EH (cell line): Measurements from ENCODE around the gene FAM149A.

Source experiments
- DNase-seq: peaks from one replicate; pipeline ENCODE4 v3.0.0-alpha.2; 2015; ENCODE audit warnings: low read depth

Gene FAM149A

DNA sequence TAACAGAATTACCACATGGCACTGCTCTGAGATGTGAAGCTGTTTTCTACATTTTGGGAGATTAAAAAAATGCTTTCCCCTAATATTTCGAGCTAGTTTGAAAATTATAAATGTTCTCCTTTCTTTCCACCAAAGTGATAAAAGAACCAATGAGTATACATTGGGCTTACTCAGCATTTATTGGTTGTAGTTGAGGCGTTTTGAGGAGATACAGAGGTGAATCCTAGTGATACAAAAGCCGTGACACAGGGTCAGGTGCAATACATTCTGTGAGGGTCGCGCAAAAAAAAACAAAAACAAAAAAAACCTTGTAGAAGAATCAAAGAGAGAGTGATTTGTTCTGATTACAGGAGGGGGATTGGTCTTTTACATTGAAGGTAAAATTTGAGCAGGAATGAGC is 54.5 kb downstream of the FAM149A start:
- no peak for DNase-seq

DNA sequence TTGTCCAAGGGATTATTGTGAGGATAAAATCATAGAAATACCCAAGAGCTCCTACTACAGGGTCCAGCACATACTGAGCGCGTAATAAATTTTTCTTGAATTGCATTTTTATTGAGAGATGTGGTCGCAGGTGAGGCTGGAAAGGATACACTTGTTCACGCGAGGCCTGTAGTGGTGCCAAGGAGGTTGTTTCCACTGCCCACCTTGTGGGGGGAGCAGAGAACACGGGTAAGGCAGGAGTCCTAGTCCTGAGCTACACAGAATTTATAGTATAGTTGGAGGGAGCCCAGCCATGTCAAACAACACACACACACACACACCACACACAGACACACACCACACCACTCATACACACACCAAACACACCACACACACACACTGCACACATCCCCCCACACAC is 55.1 kb downstream of the FAM149A start:
- no peak for DNase-seq

DNA sequence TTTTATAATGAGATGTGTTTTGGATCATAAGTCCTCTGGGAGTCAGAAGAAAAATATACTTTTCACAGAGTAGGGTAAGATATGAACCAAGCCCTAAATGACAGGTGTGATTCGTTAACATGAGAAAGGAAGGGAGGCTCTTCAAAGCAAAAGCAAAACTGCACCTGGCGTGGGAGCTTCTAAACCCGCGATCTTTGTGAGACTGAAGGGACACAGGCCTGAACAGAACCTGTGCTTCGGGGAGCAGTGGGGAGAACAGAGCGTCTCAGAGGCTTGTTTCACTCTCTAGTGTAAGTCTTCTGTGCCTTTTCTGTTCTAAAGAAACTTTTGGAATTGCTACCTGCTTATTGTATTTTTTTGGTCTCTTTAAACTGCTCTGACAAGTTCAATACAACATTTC is 56.6 kb downstream of the FAM149A start:
- DNase-seq: no peak

DNA sequence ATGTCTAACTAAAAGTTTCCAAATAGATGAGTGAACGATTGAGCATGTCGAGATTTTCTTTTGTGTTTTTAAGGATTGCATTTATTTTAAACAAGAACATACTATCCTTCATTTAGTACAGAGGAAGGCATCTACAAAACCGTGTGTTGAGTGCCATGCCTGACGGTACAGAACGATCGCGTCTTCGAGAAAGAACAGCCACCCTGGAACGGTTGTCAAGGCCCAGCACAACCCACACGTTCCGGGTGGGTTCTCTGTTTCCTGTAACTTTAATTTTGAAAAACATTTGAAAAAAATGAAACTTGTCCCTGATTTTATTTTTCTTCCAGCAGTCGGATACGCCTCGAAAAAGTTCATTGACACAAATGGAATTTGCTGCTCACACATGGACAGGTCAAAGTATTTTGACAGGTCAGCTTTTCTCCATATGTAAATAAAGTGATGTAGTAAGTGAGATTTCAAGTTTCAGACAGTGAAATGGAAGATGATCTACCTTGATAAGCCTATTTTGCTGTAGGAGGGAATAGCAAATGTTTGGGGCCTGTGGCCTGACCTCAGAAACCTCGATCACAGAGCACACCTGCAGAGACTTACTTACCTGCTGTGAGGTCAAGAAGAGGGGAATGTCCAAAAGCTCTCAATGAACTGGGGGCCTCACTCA is 62.5 kb downstream of the FAM149A start:
- DNase-seq: no peak

DNA sequence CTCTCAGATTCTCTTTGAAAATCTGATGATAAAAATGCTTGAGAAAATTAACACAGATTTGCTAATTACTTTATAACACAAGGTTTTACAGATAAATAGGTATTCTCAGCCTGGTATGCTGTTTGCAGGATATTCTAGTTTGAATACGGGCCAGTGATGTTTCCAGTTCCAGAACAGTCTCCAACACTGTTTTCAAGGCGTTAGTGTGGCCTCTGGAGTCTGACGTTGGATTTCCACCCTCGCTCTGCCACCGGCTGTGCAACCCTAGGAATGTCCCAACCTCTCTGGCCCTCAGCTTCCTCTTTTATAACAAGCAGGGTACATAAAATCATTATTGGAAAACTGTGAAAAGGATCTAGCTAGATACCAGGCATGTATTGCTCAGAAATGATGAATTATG is 63.1 kb downstream of the FAM149A start:
- DNase-seq: no peak

DNA sequence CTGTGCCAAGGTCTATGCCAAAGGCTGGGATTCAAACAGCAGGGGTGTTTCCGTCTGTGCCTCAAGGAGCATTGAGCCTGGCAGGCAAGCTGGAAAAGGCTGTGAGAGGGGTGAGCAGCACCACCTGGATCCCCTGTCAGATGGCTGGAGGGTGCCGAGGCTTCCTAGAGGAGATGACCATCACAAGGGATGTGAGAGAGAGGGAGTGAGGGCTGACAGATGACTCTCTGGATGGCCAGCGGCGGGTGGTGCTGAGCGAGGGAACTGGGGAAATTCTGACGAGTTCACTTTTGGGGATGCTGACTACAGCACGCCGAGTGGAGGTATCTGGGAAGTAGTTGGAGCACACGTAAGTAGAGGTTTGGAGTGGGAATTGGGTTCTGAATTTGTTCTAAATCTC is 64.2 kb downstream of the FAM149A start:
- DNase-seq: no peak

DNA sequence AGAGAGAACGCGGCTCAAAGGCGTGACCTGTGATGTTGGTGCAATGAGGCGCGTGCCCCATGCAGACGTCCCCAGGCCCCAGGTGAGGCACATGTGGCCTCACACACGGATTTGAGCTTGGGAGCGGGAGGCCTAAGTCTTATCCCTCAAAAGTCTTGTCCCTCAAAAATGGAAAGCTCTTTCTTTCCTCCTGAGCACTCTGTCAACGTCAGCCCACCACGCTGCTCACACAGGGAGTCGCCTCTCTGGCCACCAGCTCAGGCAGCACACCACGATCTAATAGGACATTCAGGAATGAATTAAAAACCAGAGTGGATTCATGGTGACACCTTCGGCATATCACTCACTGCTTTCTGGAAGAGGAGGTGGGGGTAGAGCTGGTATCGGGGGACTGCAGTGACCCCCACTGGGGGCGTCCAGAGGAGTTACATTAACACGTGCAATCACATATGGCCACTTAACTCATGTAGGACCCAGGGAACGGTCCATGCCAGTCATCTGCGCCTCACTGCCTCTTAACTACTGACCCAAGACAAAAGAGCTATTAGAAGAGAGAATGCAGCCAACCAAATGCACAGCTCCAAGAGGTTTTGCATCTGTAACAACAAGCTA is 64.9 kb downstream of the FAM149A start:
- no peak for DNase-seq

DNA sequence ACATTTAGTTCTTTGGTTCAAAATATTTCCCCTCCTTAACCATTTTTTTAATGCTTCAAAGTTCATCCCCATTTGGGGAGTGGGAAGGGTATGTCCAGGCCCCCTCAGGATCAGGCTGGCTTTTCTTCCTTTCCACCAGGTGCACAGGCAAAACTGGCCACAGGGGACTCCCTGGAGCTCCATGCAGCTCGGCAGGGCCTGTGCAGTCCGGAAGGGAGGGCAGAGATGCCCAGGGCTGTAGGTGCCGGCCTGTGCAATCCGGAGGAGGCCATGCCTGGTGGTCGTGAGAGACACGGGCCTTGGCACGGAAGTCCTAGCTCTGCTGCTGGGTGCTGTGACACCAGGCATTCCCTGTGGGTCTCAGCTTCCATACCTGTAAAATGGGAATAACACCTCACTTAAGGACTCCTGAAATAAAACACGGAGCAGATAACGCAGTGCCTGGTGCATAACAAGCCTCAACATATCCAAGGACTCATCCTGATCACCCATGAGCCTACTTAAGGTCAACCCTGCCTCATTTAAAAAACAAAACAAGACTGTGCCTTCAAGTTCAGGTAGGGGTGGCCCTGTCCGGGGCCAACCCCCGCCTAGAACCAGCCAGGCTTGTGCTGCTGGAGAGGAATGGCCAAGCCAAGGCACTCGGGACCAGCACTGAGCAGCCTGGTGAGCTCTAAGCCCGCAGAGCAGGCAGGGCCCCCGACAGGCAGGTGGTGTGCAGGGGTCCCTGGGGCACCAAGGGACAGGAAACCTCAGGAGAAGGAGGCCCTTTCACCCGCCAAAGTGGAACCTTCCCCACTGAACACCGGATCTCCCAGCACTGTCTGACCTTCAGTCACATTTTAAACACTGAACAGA is 65.7 kb downstream of the FAM149A start:
- no peak for DNase-seq

DNA sequence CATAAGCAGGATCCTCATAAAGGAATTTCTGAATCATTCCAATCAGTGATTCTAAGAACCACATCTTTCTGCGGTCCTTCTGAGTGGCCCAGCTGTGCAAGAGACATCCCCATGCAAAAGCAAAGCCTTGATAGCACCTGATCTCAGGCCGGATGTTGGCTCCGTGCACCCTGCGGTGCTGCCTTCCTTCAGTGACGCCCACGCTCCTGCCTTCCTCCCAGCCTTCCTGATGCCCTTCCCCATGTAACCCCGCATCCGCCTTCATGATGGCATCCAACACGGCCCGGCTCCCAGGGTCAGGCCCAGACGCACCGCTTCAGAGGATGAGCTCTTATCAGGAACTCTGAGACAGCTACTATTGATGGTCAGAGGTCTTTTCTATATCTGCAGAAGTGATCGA is 66.5 kb downstream of the FAM149A start:
- no peak for DNase-seq

DNA sequence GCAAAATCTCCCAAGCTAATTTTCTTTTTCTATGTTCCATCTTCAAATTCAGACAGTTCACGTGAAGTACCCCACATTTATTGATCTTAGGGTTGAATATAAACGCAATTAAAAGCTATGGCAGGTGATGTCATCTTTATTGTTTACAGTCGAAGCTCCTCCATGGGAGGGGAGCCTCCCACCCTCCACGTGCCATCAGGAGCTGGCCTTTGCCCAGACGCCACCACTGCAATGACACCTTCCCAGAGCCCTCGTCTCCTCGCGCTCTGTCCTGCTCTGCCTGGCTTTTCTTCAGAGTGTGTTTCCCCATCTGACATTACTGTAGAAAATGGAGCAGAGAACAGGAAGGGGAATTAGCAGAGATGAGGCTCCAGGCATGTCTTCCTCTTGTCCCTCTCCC is 68.0 kb downstream of the FAM149A start:
- no peak for DNase-seq

DNA sequence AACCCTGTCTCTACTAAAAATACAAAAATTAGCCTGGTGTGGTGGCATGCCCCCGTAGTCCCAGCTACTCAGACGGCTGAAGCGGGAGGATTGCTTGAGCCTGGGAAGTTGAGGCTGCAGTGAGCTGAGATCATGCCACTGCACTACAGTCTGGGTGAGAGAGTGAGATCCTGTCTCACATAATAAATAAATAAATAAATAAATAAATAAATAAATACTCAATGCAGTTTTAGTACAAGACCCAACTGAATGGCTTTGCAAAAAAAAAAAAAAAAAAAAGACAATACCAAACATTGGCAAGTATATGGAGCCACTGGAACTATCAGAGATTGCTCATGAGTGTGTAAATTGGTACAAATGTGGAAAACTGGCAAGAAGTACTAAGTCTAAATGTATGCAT is 83.6 kb downstream of the FAM149A start:
- DNase-seq: no peak

DNA sequence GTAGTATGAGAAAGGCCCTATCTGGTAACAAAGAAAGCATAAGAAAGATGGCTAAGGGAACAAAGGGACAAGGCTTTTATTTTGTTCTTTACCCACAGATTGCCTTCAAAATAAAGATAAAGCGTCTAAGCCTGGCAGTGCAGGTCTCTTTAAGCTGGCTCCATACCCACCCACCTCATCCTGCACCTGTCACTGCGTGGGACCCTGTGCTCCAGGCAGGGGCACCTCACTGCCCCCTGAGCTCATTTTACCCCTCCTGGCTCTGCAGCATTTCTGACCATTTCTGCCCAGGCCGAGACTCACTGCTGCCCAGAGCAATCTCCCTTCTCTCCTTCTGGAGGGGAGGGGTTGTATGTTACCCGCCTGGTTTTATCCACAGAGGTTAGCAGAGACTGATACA is 85.2 kb downstream of the FAM149A start:
- DNase-seq: no peak

DNA sequence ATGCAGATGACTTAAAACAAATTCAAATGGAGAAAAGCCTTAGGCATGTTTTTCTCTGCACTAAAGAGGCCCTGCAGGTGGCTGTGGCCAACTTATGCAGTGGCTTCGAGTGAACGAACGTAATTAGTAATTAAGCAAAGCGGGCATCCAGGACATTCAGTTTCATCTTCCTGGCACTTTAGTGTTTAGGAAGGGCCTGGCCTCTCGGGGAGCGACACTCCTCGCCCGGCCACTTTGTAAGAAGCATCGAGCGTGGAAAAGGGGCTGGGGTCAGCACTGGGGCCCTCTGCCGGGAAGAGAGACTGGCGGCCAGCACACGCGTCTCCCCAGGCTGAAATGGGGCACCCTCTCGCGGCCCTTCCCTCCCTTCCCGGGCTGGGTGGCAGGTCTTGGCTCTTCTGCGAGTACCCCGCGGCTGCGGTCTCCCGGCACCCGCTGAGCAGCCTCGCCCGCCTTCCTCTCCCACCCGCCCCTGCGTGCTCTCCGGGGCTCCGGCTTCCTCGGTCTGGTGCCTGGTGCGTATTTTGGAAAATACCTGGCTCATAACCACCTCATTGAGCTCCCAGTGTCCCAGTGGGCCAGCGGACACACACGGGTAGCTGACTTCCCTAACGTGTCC is 86.2 kb downstream of the FAM149A start:
- no peak for DNase-seq

DNA sequence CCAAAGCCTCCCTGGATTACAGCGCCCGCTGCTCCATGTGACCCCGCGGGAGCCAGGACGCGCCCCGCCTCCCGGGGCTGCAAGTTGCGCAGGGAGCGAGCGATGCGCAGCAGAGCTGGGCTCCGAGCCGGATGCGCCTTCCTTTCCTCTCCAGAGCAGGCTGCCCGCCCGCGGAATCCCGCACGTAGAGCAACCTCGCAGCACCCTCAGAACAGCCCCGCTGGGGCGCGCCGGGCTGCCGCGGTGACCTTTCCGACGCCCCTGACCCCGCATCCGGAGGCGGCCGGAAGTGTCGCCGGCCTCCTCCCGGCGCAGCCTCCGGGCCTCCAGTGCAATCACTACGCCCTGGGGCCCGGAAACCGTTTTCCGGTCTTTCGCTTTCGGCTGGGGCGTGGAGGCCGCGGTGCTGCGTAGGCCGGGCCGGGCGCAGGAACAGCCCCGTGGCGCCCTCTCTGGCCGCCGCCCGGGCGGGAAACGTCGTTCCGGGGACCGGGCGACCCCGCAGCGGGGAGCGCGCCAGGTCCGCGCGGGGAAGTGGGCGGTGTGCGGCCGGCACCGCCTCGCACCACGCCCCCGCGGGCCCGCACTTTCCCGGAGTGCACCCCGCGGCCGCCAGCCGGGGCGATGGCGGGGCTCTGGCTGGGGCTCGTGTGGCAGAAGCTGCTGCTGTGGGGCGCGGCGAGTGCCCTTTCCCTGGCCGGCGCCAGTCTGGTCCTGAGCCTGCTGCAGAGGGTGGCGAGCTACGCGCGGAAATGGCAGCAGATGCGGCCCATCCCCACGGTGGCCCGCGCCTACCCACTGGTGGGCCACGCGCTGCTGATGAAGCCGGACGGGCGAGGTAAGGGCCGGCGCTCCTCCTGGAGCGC is 86.9 kb downstream of the FAM149A start, which contains the start of gene CYP4V2:
CYP4V2 (plus strand) TSS at position 368 of the 866 bp plus-strand sequence; CDS start at position 625, 257 bp downstream.
- peak; percentile 79 for DNase-seq

DNA sequence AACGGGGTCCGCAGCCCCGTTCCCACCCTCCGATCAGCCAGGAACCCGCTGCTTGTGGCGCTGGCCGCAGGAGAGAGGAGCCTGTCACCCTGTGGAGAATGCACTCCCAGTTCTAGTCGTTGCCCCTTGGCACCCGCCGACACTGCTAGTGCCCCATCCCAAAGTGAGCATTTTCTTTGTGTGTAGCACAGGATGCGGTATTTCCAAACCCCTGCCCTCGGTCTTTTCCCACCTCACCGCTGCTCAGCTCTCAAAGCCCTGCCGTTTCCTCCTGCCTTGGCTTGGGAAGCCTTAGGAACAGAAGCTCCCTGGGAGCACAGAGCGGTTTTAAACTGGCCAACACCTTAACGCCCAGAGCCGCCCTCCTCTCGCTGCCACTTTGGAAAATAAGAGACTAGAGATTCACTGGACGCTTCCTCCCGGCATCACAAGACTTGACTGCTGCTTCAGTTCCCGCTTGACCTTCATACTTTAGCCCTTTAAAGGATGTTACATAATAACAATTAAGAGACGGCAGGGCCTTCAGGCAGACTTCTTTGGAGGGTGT is 87.6 kb downstream of the FAM149A start:
- peak; percentile 57 for DNase-seq

DNA sequence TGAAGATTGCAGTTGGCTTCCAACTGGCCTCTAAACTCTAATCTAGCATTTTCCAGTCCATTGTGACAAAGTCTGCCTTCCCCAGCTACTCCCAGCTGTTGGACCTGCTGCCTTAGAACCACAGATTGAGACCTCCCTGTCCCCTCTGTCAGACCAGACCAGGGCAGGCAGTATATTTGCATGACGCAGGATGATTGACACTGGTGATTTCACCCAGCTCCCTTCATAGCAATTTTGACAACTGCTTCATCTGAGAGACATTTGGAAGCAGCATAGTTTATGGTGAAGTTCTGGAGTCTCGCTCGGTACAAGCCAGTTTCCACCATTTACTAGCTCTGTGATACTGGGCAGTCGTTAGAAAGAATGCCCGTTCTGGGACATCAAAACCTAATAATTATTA is 89.3 kb downstream of the FAM149A start:
- no peak for DNase-seq

DNA sequence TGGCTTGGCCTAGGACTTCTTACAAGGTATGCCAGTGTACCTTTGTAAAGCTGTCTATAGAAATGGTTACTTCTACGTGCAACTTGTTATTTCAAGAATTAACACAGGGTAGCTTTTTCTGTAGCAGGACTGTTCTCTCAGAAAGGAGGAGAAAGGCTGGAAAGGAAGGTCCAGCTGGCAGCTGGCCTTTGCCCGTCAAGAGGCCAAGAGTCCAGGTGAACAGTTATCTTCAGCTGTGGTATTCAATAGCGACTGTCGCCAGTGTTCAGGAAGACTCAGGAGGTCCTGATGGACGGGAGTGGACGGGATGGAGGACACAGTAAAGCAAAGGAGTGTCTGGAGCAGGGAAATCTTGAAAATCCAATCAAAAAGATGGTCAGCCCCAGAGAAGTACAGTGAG is 91.6 kb downstream of the FAM149A start:
- no peak for DNase-seq

DNA sequence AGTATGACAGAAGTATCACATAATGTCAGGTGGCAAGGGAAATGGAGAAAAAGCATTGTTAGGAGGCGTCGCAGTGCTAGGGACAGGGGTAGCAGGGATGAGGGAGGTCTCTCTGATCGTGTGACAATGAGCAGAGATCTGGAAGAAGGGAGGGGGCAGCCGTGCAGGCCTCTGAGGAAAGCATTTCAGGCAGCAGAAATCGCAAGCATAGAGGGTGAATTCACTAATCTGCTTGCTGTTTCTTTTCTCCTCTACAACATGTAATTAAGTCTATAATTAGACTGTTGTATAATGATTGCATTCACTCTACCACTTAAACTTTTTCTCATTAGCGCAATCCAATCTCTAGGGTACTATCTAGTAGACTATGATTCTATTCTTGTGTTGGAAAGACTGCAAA is 96.0 kb downstream of the FAM149A start:
- DNase-seq: no peak

DNA sequence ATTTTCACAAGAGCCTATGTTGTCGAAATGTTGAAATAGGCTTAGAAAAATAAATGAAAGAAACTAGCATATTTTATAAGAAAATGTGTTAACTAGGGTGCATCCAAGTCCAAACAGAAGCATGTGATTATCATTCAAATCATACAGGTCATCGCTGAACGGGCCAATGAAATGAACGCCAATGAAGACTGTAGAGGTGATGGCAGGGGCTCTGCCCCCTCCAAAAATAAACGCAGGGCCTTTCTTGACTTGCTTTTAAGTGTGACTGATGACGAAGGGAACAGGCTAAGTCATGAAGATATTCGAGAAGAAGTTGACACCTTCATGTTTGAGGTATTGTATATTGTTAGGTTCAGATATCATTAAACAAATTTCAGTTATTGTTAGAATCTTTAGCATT is 96.5 kb downstream of the FAM149A start:
- DNase-seq: no peak

DNA sequence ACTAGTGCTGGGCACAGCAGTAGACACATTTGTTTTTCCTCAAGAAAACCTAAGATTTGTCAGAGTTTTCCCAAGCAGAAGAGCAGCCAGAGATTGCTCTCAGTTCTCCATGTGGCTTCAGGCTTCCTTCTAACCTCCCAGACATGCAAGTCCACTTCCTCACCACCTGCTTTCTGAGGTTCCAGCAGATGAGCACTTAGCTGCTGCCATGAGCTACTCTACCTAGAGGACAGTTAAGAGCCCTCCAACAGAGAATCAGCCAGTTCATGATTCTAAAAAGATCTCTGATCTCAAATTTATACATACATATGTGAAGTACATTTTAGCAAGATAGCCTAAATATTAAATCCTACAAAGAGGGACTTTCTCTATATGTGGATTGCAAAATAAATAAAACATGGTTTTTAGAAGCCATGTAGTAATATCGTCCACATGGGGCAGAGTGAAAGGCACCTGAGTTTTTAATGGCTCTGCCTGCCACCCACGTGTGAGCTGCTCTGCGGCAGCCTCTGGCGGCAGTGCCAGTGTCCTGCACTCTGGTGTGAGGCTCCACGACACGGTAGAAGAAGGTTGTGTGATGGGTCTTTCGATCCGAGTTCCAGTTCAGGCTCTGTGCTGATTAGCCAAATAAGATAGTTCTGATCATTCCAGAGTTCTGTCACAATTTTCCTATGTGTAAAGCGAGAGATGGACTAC is 97.2 kb downstream of the FAM149A start:
- DNase-seq: peak; percentile 9
